ENCODE data around the gene ADRM1.
A peak's percentile ranks its signal among the peaks of the same experiment; 100 is the strongest.

ADRM1 gene

GRCh38 chr20:62345681-62346370 lies 43.0 kb downstream of the ADRM1 start:
- DNase-seq = no peak

DNA sequence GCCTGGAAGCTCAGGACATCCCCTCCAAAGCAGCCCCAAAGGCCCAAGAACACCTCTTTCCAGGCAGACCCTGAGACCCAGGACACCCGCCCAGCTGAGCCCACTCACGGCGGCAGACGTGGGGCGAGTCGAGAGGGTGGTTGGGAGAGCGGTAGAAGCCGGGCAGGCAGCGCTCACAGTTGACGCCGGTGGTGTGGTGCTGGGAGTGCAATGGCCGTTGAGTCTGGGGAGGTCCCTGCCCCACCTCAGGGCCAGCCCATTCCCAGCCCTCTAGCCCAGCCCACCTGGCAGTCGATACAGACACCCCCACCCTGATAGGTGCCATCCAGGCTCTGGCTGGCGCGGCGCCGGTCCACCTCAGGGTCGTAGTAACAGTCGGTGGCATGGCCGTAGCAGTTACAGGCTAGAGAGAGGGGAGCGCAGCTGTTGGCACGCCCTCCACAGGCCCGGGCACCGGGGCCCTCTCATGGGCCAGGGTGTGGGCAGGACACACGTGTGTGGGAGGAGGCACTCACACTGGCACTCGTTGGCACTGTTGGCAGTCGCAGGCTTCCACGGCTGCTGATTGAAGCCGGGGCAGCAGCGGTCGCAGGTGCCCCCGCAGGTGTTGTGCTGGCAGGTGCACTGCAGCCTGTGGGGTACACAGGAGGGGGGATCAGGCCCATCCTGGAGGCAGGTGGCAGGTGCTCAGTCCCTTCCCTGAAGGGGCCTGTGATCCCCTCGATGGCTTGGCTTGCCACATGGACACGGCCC lies 43.8 kb downstream of the ADRM1 start:
- peak; percentile 74 for DNase-seq

DNA sequence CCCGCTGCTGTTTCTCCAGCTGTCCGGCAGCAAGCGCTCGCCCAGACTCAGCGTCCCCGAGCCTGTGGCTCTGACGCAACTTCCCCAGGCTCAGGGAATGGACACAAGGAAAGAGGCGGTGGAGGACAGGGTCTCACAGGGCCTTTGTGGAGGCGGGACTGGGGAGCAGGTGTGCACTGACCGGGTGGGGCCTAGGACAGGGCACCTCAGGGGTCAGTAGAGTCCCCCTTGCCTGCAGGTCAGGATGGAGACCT lies 44.3 kb downstream of the ADRM1 start:
- no peak for DNase-seq

- DNase-seq = no peak
Observed at GRCh38 chr20:62347445-62347844, 44.6 kb downstream of the ADRM1 start.

- DNase-seq = no peak
Observed at GRCh38 chr20:62348604-62349003, 45.8 kb downstream of the ADRM1 start.

DNA sequence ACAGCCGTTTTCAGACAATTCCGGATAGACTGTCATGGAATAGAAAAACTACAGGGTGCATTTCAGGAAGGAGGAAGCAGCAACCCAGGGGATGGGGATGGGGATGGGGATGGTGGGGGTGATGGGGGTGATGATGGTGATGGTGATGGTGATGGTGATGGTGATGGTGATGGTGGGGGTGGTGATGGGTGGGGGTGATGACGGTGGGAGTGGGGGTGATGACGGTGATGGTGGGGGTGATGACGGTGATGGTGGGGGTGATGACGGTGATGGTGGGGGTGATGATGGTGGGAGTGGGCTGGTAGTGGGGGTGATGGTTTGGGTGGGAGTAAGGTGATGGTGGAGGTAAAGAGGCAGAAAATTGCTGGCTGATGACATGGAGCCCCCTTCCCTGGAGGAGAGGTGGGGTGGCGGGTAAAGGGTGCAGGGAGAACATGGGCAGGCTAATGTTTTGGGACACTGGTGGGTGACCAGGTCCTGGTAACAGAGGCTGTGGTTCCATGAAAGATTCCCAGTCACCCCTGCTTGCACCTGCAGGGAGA lies 46.8 kb downstream of the ADRM1 start:
- no peak for DNase-seq

DNA sequence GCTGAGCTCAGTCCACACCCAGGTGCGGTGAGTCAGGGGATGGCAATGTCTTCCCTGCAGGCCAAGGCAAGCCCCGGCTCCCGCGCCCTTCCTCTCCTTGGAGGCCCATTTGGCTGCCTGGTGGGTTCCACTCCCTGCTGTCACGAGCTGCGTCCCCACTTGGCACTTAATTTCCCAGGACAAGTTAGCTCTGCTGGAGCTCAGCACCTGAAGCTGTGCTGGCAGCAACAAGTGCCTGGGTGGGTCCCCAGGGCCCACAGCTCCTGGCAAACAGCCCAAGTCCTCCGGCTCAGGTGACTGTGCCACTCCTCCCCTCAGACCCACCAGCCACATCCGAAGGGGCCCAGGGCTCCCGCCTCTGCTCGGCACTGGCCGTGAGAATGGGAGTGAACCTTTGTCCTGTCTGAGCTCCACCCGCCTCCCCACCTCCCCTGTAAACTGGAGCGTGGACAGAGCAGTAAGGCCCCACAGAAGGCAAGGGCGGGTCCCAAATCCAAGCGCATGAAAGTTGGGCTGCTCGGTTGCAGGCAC lies 47.4 kb downstream of the ADRM1 start:
- peak; percentile 99 for DNase-seq

DNA sequence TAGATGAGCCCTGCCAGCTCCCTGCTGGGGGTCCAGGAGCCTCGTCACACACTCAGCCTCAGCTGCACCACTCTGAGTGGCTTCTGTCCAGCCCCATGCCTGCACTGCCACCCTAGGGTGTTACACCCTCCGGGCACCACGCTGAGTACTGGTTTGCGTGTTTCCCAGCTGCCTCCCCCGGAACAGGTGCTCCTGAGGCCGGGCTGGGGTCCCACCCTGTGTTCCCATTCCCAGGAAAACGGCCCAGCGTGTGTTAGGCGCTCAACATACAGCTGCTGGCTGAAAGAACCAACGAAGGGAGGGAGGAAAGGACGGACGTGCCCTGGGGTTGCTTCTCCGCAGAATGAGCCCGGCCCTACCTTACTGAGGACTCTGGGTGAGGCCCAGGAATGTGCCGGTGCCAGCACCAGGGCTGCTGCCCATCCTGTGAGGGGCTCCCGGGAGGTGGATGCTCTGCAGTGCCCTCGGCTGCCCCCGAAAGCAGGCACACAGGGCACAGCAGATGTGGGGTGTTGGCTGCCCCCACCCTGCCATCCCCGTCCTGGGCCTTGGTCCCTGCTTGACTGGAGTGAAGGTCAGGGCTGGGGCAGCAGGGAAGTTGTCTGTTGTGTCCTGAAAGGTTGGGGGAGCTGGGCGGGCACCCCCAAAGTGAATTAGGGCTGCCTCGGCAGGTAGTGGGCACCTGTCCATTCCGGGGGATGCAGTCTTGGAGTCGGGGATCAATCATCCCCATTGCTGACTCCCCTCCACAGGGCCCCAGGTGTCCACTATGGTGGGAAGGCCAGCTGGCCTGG lies 48.0 kb downstream of the ADRM1 start:
- DNase-seq = peak; percentile 99

GRCh38 chr20:62351469-62352401 lies 48.9 kb downstream of the ADRM1 start:
- DNase-seq = no peak

DNA sequence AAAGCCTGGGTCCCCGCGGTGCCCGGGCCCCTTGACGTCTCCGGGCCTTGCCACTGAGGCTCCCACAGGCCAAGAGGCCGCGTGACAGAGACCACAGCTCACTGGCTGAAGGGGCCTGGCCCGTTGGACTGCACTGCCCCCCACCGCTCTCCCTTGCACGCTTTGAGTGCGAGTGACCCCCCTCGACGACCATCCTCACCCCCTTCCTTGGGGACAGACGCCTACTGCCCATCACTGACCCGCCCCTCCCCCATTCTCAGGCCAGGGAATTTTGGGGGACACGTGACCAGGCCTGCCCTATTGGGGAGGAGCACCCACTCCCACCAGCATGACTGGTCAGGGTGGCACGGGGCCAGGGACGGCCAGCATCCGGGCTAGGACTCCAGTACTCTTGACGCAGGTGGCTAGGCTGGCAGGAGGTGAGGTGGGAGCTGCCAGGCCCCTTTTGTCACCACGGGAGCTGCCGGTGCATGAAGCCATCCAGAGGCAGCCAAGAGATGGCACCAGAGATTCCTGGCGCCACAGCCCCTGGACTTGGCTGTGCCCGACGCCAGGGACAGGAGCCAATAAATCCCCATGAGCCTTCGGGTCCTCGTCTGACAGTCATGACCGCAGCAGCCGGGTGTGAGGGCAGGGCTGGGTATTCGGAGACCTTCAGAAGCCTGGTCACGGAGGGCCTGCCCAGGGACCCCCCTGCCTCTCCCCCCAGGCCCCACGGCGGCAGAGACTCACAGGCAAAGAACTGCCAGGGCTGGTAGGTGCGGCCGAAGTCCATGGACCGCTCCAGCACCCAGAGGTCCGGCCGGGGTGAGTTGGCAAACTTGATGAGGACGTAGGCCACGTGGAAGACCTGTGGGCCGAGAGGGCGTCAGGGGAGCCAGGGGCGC lies 49.8 kb downstream of the ADRM1 start:
- DNase-seq = peak; percentile 64

- DNase-seq = no peak
Observed at GRCh38 chr20:62353289-62354030, 50.7 kb downstream of the ADRM1 start.

GRCh38 chr20:62354031-62354808 lies 51.4 kb downstream of the ADRM1 start:
- DNase-seq = no peak

DNA sequence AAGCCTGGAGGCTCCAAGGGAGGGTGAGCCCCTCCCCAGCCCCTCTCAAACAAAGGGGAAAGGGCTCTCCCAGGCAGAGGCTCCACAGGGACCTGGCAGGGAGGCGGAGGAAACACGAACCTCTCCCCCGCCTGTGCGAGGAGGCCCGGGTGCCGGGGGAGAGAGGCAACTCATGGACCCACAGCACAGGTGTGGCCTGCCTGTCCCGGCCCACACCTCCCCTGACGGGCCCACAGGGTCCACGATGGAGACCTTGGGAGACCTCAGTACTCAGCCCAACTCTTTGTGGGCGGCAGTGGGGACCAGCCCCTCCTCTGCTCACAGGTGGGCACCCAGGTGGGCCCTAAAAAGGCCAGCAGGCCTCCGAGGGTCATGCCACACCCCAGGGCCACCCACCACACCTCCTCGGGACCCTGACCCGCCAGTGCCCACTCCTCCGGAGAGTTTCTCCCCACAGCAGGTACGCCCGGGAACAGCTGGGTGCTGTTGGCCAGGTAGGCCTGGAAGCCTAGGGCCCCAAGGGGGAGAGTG lies 52.1 kb downstream of the ADRM1 start:
- peak; percentile 74 for DNase-seq

DNA sequence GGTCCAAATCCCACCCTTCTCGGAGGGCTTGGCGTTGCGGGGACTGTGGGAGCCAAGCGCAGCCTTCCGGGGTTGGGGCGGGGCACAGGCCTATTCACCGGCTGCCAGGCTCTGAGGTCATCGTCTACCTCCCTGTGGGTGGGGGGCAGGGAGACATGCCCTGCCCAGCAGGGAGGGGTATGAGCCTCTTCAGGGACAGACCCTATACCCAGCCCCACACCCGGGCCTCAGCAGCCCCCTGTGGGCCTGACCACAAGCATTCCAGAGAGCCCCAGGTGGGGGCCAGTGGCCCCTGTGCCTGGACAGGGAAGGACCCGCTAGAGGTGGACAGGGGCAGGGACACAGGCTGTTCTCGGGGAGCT lies 52.7 kb downstream of the ADRM1 start:
- DNase-seq = peak; percentile 65

DNA sequence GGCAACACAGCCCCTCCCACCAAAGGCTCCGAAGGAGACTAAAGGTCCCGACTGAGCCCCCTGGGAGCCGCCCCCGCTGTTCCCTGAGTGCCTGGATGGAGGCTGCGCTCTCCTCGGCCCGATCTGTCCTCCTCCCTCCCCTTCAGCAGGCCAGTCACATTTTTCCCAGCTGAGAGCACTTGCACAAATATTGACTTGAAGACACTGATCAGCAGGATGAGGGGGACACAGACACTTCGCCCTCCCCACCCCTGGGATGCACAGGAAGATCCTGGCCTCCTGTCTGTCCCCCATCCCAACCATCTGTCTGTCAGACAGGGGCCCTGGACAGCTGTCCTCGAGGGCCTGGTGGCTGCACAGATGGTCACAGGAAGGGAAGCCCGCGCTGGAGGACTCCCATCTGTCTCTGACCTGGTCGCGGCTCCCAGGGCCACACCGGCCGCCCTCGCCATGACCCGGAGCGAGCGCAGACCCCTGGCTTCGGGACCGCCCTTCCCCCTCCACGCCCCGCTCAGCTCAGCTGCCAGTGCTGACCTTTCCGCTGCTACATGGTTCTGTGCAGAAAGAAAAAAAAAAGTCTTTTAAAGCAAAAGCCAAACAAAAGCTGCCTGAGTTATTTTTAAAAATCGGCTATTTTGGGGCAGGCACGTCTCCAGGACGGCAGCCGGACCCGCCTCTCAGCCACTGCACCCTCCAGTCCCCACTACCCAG lies 53.2 kb downstream of the ADRM1 start:
- DNase-seq = peak; percentile 48

DNA sequence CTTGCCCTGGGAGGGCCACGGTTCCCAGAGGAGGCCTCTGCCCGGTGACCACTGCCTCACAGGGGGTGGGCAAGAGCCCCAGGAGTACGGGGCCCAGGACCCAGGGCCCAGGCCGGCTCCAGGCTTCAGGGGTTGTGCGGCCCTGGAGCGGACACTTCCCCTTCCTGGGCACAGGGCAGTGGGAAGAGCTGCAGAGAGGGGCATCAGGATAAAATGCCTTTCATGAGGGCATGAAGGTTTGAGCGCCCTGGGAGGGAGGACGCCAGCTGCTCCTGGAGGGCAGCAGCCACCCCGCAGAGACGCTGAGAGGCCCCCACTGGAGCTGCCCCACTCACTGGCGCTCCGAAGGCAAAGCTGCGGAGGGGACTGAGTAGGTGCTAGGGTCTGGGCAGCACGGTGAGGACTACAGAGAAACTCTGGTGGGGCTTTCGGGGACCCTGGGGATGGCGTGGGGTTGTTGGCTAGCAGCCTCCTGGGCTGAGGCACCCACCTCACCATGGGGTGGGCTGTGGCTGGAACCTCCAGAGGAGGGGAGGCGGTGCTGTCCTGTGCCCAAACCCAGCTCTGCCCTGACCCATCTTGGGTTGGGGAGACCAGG lies 53.9 kb downstream of the ADRM1 start:
- DNase-seq = peak; percentile 68

DNA sequence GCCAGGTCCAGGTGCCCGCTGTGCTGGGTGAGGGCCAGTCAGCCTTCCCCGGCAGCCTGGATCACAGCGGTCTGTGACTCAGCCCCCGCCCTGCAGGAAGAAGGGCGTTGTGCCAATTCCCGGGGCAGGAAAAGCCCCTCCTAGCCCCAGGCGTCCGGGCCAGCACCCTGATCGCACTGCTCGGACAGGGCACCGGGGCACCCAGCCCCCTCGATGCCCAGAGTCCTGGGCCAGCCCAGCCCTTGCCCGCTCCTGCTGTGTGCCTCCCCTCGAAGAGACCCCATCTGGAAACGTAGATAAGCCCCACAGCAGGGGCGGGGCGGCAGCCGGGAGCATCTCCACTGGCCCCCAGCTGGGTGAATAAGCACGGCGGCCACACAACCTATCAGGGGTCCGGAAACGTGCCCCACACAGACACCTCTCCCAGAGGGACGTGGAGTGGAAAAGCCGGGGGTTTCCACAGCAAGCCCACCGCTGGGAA lies 54.4 kb downstream of the ADRM1 start:
- DNase-seq = peak; percentile 73

DNA sequence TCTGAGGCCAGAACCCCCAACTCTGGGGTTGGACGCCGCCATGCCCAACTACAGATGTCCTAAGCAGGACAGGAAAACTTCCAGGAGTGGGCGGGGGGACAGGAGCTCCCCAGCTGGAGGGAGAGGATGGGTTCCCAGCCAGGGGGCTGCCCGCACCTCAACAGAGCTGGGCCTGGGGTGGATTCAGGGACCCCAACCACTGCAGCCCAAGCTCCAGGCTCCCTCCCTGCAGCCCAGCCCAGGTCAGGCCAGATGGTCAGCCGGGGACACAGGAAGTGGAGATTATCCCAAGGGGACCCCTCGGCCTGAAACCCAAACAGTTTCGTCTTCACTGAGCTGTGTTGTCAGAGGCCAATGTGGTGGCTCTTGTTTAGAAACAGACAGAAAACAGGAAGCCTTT lies 54.9 kb downstream of the ADRM1 start:
- DNase-seq = no peak

Data from NCI-H345 (cell line).